Mesenchymal stem cell (in vitro differentiated cells and primary cell): ENCODE results near the gene PSMG4.
A peak's percentile ranks its signal among the peaks of the same experiment; 100 is the strongest.

Source experiments
- DNase-seq: peaks from one replicate; pipeline ENCODE4 v3.0.0-alpha.2; 2013
- H2AFZ ChIP-seq: one replicate; pipeline ENCODE4 v1.6.1; 2013; ENCODE audit warnings: low read depth, mild to moderate bottlenecking, control low read depth, inconsistent platforms, low read length, moderate library complexity
- H2AK5ac ChIP-seq: 2 replicates; pipeline ENCODE4 v1.6.1; 2013; ENCODE audit warnings: low read length, moderate library complexity, mild to moderate bottlenecking, inconsistent platforms; ENCODE audit not compliant: severe bottlenecking
- H2BK120ac ChIP-seq: one replicate; pipeline ENCODE4 v1.6.1; 2013; ENCODE audit warnings: low read depth, mild to moderate bottlenecking, inconsistent platforms, low read length, moderate library complexity
- H2BK12ac ChIP-seq, 2 experiments: one replicate each; pipeline ENCODE4 v1.6.1; 2013; ENCODE audit warnings: inconsistent platforms in 2 of 2, low read length in 2 of 2, mild to moderate bottlenecking in 2 of 2, moderate library complexity in 2 of 2, control low read depth in 1 of 2
- H2BK15ac ChIP-seq: one replicate; pipeline ENCODE4 v1.6.1; 2013; ENCODE audit warnings: mild to moderate bottlenecking, low read depth, inconsistent platforms; ENCODE audit not compliant: poor library complexity, severe bottlenecking
- H2BK5ac ChIP-seq: 2 replicates; pipeline ENCODE4 v1.6.1; 2013; ENCODE audit warnings: low read depth, mild to moderate bottlenecking, low read length, control low read depth, inconsistent platforms; ENCODE audit not compliant: poor library complexity, severe bottlenecking
- H3K14ac ChIP-seq, 2 experiments: one replicate each; pipeline ENCODE4 v1.6.1; 2013; ENCODE audit warnings: inconsistent platforms in 2 of 2, low read length in 2 of 2, control low read depth in 1 of 2, mild to moderate bottlenecking in 1 of 2, moderate library complexity in 1 of 2
- H3K18ac ChIP-seq, 2 experiments: one replicate each; pipeline ENCODE4 v1.6.1; 2013; ENCODE audit warnings: inconsistent platforms in 2 of 2, low read length in 2 of 2, control low read depth in 1 of 2, low read depth in 1 of 2, mild to moderate bottlenecking in 1 of 2
- H3K23ac ChIP-seq, 2 experiments: one replicate each; pipeline ENCODE4 v1.6.1; 2013; ENCODE audit warnings: inconsistent platforms in 2 of 2, low read length in 2 of 2, mild to moderate bottlenecking in 2 of 2, moderate library complexity in 2 of 2, control low read depth in 1 of 2
- H3K27ac ChIP-seq: 2 replicates; pipeline ENCODE4 v1.5.1; 2013; ENCODE audit warnings: mild to moderate bottlenecking, moderate library complexity, low read length, control low read depth, inconsistent platforms; ENCODE audit not compliant: poor library complexity, severe bottlenecking
- H3K27me3 ChIP-seq, 2 experiments: 2 replicates each; pipeline versions ENCODE4 v1.6.1 to v1.7.0; 2013; ENCODE audit warnings: low read length in 2 of 2, mild to moderate bottlenecking in 2 of 2, moderate library complexity in 2 of 2, control low read depth in 1 of 2, inconsistent platforms in 1 of 2; ENCODE audit not compliant: control insufficient read depth in 1 of 2, insufficient read depth in 1 of 2
- H3K36me3 ChIP-seq, 2 experiments: 2 replicates each; pipeline versions ENCODE4 v1.6.1 to v1.7.0; 2013; ENCODE audit warnings: low read length in 2 of 2, control low read depth in 1 of 2, inconsistent platforms in 1 of 2, low read depth in 1 of 2, mild to moderate bottlenecking in 1 of 2; ENCODE audit not compliant: insufficient read depth in 2 of 2, control insufficient read depth in 1 of 2
- H3K4ac ChIP-seq, 2 experiments: one replicate each; pipeline ENCODE4 v1.6.1; 2013; ENCODE audit warnings: inconsistent platforms in 2 of 2, low read length in 2 of 2, mild to moderate bottlenecking in 2 of 2, moderate library complexity in 2 of 2, control low read depth in 1 of 2, low read depth in 1 of 2
- H3K4me1 ChIP-seq: 2 replicates; pipeline ENCODE4 v1.6.1; 2013; ENCODE audit warnings: low read depth, low read length, control low read depth; ENCODE audit not compliant: control insufficient read depth, insufficient read depth
- H3K4me2 ChIP-seq: 2 replicates; pipeline ENCODE4 v1.6.1; 2013; ENCODE audit warnings: low read length, mild to moderate bottlenecking, inconsistent platforms; ENCODE audit not compliant: poor library complexity, severe bottlenecking
- H3K4me3 ChIP-seq, 2 experiments: 2 replicates each; pipeline versions ENCODE4 v1.5.1 to v1.7.0; 2013; ENCODE audit warnings: low read length in 2 of 2, mild to moderate bottlenecking in 2 of 2, control low read depth in 1 of 2, low read depth in 1 of 2; ENCODE audit not compliant: insufficient read depth in 1 of 2
- H3K79me1 ChIP-seq: replicated peaks from 2 replicates; pipeline ENCODE4 v1.6.1; 2013; ENCODE audit warnings: mild to moderate bottlenecking, control low read depth, low read length, inconsistent platforms; ENCODE audit not compliant: poor library complexity, severe bottlenecking
- H3K9ac ChIP-seq: 2 replicates; pipeline ENCODE4 v1.7.0; 2013; ENCODE audit warnings: mild to moderate bottlenecking, low read length, moderate library complexity
- H3K9me3 ChIP-seq: 2 replicates; pipeline ENCODE4 v1.7.0; 2013; ENCODE audit warnings: mild to moderate bottlenecking, low read length; ENCODE audit not compliant: control insufficient read depth
- H4K8ac ChIP-seq: one replicate; pipeline ENCODE4 v1.6.1; 2013; ENCODE audit warnings: inconsistent platforms, mild to moderate bottlenecking, low read length, moderate library complexity
- H4K91ac ChIP-seq: one replicate; pipeline ENCODE4 v1.6.1; 2013; ENCODE audit warnings: mild to moderate bottlenecking, low read length, inconsistent platforms
- WGBS: methylation state at CpG from one replicate; pipeline ENCODE4 v1.1.7; 2013; ENCODE audit warnings: mixed read lengths; 5-methylcytosine and 5-hydroxymethylcytosine counted together

Gene PSMG4

DNA sequence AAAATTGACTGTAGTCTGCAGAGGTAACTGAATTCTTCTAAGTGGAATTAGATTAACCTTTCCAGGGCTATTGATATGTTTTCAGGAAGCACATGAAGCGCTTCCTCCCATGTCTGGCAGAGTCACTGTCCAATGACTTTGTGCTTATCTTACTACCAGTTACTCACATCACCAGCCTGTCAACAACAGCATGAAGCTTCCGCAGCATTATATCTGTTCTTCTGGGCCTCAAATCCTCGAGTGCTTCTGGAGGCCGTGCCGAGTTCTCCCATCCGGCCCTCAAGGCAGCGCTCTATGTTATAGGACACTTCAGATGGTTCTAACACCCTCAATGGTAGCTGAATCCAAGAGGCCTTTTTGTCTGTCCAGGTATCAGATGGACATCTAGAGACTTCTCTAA lies 33.2 kb downstream of the PSMG4 start:
- 96% methylated on average over 7 of the region's 7 CpGs for WGBS
- no peak overlapping the region for H2AK5ac ChIP-seq

GRCh38 chr6:3292431-3293197 lies 33.9 kb downstream of the PSMG4 start:
- Histone ChIP-seq H2BK5ac (no peak overlapping the region), H3K23ac (no peak overlapping the region), H3K4me1 (peaks cover 6% of the 10 kb centered on the region), H3K79me1 (no peaks in the 10 kb centered on the region), H4K8ac (no peak overlapping the region), H3K14ac (no peak overlapping the region), H3K18ac (no peak overlapping the region), H4K91ac (peak overlapping the region; percentile 49), H2BK12ac (no peak overlapping the region), H3K27me3 (no peaks in the 10 kb centered on the region), H2AFZ (no peak overlapping the region), H3K9ac (no peak overlapping the region), H2BK120ac (no peak overlapping the region), H3K4me3 (no peak overlapping the region), H3K36me3 (peaks cover 4 to 94% of the 10 kb centered on the region in 2 experiments), H3K27ac (no peak overlapping the region), H2BK15ac (no peak overlapping the region), H2AK5ac (no peak overlapping the region), H3K9me3 (no peaks in the 10 kb centered on the region), H3K4me2 (no peak overlapping the region), H3K4ac (no peak overlapping the region)
- 90% methylated on average over 32 of the region's 32 CpGs for WGBS
- no peak for DNase-seq

More for the DNA sequence above, 33.2 kb downstream of the PSMG4 start:
- no peak overlapping the region for H2BK12ac ChIP-seq
- no peak overlapping the region for H4K8ac ChIP-seq
- H3K4me2 ChIP-seq, result no peak overlapping the region
- peaks cover 4 to 93% of the 10 kb centered on the region in 2 experiments for H3K36me3 ChIP-seq
- no peak overlapping the region for H2BK5ac ChIP-seq
- DNase-seq, result no peak
- no peaks in the 10 kb centered on the region for H3K9me3 ChIP-seq
- H4K91ac ChIP-seq, result no peak overlapping the region
- no peaks in the 10 kb centered on the region for H3K79me1 ChIP-seq
- H3K4me3 ChIP-seq, result no peak overlapping the region
- no peak overlapping the region for H3K9ac ChIP-seq
- no peak overlapping the region for H2AFZ ChIP-seq
- no peak overlapping the region for H3K27ac ChIP-seq
- H3K4me1 ChIP-seq, result peaks cover 6% of the 10 kb centered on the region
- no peak overlapping the region for H3K18ac ChIP-seq
- no peak overlapping the region for H3K23ac ChIP-seq
- no peak overlapping the region for H3K4ac ChIP-seq
- no peak overlapping the region for H2BK120ac ChIP-seq
- H3K27me3 ChIP-seq, result no peaks in the 10 kb centered on the region
- H2BK15ac ChIP-seq, result no peak overlapping the region
- H3K14ac ChIP-seq, result no peak overlapping the region

DNA sequence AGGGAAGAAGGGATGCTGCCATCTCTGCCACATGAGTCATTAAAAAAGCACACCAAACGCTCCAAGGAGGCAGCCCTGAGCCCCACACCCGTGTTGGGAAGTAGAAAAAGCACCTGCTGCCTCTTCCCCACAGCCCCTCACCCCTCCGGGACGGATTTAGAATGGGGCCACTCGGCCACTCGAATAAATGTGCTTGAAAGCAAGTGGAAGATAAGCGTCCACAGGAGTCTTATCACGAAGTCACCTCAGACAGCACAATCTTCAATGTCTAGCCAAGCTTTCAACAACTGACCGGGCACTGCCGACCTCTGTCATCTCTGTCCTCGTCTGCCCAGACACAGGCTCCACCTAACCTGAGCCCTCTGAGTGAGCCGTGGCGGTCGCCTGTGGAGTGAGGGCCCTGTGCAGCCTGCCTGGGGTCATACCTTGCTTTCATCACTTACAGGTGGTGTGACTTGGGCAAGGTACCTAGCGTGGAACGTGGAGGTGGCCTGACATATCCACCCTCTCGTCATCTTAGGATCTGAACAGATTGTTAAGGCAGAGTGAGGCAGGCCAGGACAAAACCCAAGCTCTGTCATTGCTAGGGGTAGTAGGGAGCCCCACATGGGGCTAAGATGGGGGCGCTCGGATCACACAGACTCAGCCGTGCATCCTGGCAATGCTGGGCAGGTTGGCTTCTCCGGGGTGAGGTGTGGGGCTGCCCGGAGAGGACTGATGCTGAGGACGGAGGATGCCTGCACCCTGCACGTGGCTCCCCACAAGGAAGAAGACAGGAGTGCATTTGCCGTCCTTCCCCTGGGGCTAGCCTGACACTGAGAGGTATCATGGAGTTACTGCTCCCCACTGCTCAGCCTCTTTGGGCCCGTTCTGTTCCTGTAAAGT lies 34.8 kb downstream of the PSMG4 start:
- no peak overlapping the region for H3K27ac ChIP-seq
- no peak overlapping the region for H4K8ac ChIP-seq
- H2AFZ ChIP-seq, result no peak overlapping the region
- H4K91ac ChIP-seq, result no peak overlapping the region
- H3K14ac ChIP-seq, result no peak overlapping the region
- H3K4me1 ChIP-seq, result peaks cover 6% of the 10 kb centered on the region
- H3K27me3 ChIP-seq, result no peaks in the 10 kb centered on the region
- H2BK5ac ChIP-seq, result no peak overlapping the region
- H2BK15ac ChIP-seq, result no peak overlapping the region
- H2BK120ac ChIP-seq, result no peak overlapping the region
- 85% methylated on average over 26 of the region's 26 CpGs for WGBS
- H3K4me3 ChIP-seq, result no peak overlapping the region
- no peak overlapping the region for H3K4me2 ChIP-seq
- no peaks in the 10 kb centered on the region for H3K9me3 ChIP-seq
- no peak overlapping the region for H3K23ac ChIP-seq
- no peaks in the 10 kb centered on the region for H3K79me1 ChIP-seq
- H3K18ac ChIP-seq, result no peak overlapping the region
- no peak overlapping the region for H3K4ac ChIP-seq
- no peak overlapping the region for H2AK5ac ChIP-seq
- DNase-seq, result no peak
- H3K9ac ChIP-seq, result no peak overlapping the region
- H2BK12ac ChIP-seq, result no peak overlapping the region
- peaks cover 4 to 94% of the 10 kb centered on the region in 2 experiments for H3K36me3 ChIP-seq

GRCh38 chr6:3294396-3294795 lies 35.6 kb downstream of the PSMG4 start:
- Histone ChIP-seq H4K8ac (no peak overlapping the region), H3K4me3 (no peak overlapping the region), H3K9me3 (no peaks in the 10 kb centered on the region), H2BK15ac (no peak overlapping the region), H3K79me1 (no peaks in the 10 kb centered on the region), H3K23ac (no peak overlapping the region), H3K27ac (no peak overlapping the region), H4K91ac (no peak overlapping the region), H3K14ac (no peak overlapping the region), H2BK12ac (no peak overlapping the region), H3K4ac (no peak overlapping the region), H2AFZ (no peak overlapping the region), H3K4me1 (peaks cover 4% of the 10 kb centered on the region), H3K36me3 (peaks cover 0 to 85% of the 10 kb centered on the region in 2 experiments), H2BK5ac (no peak overlapping the region), H3K27me3 (no peaks in the 10 kb centered on the region), H3K18ac (no peak overlapping the region), H3K9ac (no peak overlapping the region), H3K4me2 (no peak overlapping the region), H2BK120ac (no peak overlapping the region), H2AK5ac (no peak overlapping the region)
- no peak for DNase-seq
- WGBS, result 91% methylated on average over 8 of the region's 8 CpGs
